Measurements from ENCODE around the gene PITPNC1.

- TF ChIP-seq CTCF (conservative IDR thresholded peaks at IDR 0.05 in 1 of 2, IDR thresholded peaks at IDR 0.05 in 1 of 2; ENCODE audit: extremely low read depth in 1 of 2, insufficient read depth in 1 of 2, low read depth in 1 of 2, low read length in 2 of 2) (no peak), EZH2 (IDR thresholded peaks at IDR 0.05; ENCODE audit: borderline replicate concordance, low read length) (no peak)
Observed at GRCh38 chr17:67461228-67461780, 84.2 kb downstream of the PITPNC1 start.
